ENCODE measurements around the gene TRAF1.

DNA sequence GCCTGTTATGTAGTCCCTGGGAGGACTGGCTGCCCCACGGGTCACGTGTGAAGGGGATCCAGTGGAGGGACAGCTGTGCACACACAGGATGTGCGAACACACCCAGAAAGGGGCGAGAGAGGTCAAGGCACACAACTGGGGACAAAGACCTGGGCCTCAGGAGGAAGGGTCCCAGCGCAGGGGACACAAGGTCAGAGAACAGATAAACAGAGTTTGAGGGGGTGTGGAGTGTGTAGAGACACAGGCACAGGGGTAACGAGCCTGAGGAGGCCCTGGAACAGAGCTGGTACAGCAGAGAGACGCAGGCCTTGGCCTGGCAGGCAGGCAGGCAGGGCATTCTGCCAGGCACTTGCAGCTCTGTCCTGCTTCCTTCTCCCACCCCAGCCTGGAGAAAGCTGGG is 69.1 kb downstream of the TRAF1 start:
- TF ChIP-seq, protein P1, sequence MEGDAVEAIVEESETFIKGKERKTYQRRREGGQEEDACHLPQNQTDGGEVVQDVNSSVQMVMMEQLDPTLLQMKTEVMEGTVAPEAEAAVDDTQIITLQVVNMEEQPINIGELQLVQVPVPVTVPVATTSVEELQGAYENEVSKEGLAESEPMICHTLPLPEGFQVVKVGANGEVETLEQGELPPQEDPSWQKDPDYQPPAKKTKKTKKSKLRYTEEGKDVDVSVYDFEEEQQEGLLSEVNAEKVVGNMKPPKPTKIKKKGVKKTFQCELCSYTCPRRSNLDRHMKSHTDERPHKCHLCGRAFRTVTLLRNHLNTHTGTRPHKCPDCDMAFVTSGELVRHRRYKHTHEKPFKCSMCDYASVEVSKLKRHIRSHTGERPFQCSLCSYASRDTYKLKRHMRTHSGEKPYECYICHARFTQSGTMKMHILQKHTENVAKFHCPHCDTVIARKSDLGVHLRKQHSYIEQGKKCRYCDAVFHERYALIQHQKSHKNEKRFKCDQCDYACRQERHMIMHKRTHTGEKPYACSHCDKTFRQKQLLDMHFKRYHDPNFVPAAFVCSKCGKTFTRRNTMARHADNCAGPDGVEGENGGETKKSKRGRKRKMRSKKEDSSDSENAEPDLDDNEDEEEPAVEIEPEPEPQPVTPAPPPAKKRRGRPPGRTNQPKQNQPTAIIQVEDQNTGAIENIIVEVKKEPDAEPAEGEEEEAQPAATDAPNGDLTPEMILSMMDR (IDR thresholded peaks at IDR 0.05): no peak
- no peak for TF ChIP-seq POLR2A (IDR thresholded peaks at IDR 0.05)

Measured in esophagus squamous epithelium (tissue), 4 donors.